K562 treated with DMSO at 1 percent for 48 hours (cell line): Measurements from ENCODE around the gene FUT2. TPM values are rescaled to one million over a fixed set of nuclear protein-coding genes. Genes with fewer than 3 reads are reported as not detected.

ENCODE experiments used
- total RNA-seq: library from RNA; unstranded; fragments of 300-600 nt; gene quantifications from 2 replicates; pipeline ENCODE4 v1.2.3, GENCODE V29; 2022; ENCODE audit warnings: low replicate concordance; ENCODE audit errors: extremely low read depth

The FUT2 gene
- total RNA-seq, result not detected in 2 replicates

GRCh38 chr19:48695743-48696352, at the start of gene FUT2:
Gene FUT2, plus strand, starts transcription at chr19:48695971. Its CDS starts 6,986 bp downstream, at chr19:48702957.

GRCh38 chr19:48646001-48646721, 49.6 kb upstream of the FUT2 start, which contains the start of gene CA11:
Gene CA11, minus strand, starts transcription at chr19:48646187. Its CDS starts 555 bp downstream, at chr19:48645632.

DNA sequence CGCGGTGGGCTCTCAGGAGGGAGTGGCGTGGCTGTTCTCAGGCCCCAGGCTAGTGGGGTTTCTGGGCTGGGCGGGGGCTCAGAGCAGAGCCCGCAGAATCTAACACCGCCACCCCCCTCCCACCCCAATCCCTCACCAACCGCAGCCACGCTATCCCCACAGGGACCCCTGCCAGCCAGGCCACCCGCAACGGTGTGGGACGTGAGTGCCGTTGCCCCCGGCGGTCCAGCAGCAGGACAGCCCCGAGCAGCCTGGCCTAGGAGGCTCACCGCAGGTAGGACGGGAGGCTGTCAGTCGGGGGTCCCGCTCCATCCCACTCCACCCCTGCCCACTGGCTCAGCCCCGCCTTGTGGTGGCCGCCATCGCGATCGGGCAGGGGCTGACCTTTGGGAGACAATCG, 22.8 kb upstream of the FUT2 start, which contains the start of gene NTN5:
Gene NTN5 (minus strand): TSS at position 24 of the 400 bp plus-strand sequence. CDS start 2,031 bp downstream, outside the sequence.

GRCh38 chr19:48719263-48720171, 23.7 kb downstream of the FUT2 start, which contains the start of gene MAMSTR:
Gene MAMSTR, minus strand, starts transcription at chr19:48719725. Its CDS starts 694 bp downstream, at chr19:48719031.

DNA sequence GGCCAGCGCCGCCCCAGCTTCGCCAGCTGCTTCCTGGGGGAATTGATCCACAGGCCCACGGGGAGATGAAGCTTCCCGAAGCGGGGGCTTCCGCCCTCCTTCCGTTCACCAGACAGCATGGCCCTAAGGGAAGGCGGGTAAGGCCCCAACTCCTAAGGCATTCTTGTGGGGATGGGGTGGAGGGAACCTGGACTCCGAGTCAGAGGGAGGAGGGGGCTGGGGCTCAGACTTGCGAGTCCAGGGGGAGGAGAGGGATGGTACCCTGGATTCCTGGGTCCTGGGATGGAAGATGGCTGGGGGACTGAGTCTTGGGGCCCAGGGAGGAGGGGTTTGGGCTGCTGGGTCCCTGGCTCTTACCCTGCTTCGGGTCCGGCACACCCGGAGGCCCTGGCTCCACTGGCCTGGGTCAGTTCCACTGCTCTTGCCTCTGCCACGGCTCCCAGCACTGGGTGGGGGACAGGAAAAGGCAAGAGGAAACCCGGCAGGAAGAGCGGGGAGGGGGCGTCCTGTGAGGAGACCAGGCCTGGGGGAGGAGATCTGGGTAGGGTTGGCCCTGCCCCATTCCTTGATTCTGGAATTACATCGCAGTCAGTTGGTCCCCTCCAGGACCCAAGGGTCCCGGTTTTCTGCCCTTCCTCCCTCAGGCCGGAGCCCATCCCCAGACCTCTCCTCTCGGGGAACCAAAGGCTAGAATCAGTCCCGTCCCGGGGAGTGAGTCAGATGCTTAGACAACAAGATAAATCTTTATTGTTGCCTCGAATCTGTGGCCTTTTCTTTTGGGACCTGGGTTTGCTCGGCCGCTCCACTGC, 44.6 kb downstream of the FUT2 start, which contains the start of gene RASIP1:
Gene RASIP1 (minus strand): TSS at position 447 of the 809 bp plus-strand sequence. CDS start 328 bp downstream, at position 119.

DNA sequence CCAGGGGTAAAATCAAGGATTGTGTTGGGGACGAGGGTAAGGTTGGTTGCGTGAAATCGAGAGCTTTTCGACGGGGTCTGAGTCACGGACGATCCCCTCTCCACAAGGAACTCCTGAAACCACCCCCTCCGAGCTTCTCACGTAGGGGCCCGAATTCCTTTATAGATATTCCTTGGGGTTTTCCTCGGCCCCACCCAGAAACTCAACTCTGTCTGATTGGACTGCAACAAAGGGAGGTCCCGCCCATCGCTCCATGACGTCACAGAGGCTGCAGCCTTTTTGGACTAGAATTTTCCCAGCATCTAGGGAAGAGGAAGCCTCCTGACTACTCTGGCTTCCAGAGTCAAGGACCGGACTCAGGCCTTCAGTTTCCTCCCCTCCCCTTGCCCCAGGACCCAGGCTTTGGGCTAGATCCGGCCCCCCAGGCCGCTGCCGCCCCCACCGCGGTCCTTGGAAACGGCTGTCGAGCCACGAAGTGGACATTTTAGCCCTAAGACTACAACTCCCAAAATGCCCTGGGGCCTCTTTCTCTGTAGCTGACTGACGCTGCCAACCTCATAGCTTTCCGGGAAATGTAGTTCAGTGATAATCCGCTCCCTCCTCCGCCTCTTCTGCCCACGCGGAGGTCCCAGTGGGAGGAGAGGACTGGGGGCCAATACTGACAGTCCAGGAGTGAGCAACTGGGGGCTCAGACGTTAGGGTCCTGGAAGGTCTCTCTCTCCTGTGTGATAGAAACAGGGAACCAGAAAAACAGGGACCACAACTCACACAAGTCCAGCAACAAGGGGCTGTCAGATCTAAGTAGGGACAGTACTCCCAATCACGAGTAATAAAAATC, 51.2 kb downstream of the FUT2 start, which contains the start of gene IZUMO1:
Gene IZUMO1 (minus strand): TSS at position 172 of the 838 bp plus-strand sequence. CDS start 1,050 bp downstream, outside the sequence.

GRCh38 chr19:48752496-48753365, 57.0 kb downstream of the FUT2 start, which contains the start of gene FUT1:
Gene FUT1, minus strand, starts transcription at chr19:48752641. Its CDS starts 1,360 bp downstream, at chr19:48751281.

DNA sequence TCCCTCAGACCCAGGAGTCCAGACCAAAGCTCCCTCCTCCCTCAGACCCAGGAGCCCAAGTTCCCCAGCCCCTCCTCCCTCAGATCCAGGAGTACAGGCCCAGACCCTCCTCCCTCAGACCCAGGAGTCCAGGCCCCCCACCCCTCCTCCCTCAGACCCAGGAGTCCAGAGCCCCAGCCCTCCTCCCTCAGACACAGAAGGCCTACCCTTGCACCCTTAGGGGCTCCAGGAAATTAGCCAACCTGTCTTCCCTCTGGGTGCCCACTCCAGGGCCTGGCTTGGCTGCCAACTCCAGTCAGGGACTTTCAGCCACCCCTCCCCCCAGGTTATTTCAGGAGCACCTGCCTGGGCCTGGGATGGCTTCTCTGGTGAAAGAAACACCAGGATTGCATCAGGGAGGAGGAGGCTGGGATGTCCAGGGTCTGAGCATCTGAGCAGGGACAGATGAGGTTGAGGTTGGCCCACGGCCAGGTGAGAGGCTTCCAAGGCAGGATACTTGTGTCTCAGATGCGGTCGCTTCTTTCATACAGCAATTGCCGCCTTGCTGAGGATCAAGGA, 59.4 kb downstream of the FUT2 start, which contains the start of gene FGF21:
Gene FGF21 (plus strand): TSS at position 441 of the 558 bp plus-strand sequence. CDS start 713 bp downstream, outside the sequence.

Other genes with a start within 250 kb of the FUT2 start
- gene GRWD1, start 250.0 kb upstream of the FUT2 start, total RNA-seq, result not detected in 2 replicates
- not detected in 2 replicates for gene KCNJ14, start 240.4 kb upstream of the FUT2 start, total RNA-seq
- 369 TPM in 1 of 2 replicates, not detected in the other for gene CYTH2, start 226.6 kb upstream of the FUT2 start, total RNA-seq
- not detected in 2 replicates for gene LMTK3, start 184.1 kb upstream of the FUT2 start, total RNA-seq
- gene SULT2B1, start 143.8 kb upstream of the FUT2 start, total RNA-seq, result not detected in 2 replicates
- not detected in 2 replicates for gene SPACA4, start 89.2 kb upstream of the FUT2 start, total RNA-seq
- gene FAM83E, start 80.9 kb upstream of the FUT2 start, total RNA-seq, result not detected in 2 replicates
- 1,825 and 4,740 TPM in 2 replicates for gene RPL18, start 76.8 kb upstream of the FUT2 start, total RNA-seq
- gene SPHK2, start 76.5 kb upstream of the FUT2 start, total RNA-seq, result not detected in 2 replicates
- gene DBP, start 58.6 kb upstream of the FUT2 start, total RNA-seq, result not detected in 2 replicates
- not detected in 2 replicates for gene CA11, start 49.8 kb upstream of the FUT2 start, total RNA-seq
- not detected in 2 replicates for gene NTN5, start 23.0 kb upstream of the FUT2 start, total RNA-seq
- not detected in 2 replicates for gene MAMSTR, start 23.8 kb downstream of the FUT2 start, total RNA-seq
- not detected in 2 replicates for gene RASIP1, start 44.6 kb downstream of the FUT2 start, total RNA-seq
- gene IZUMO1, start 50.9 kb downstream of the FUT2 start, total RNA-seq, result not detected in 2 replicates
- not detected in 2 replicates for gene FUT1, start 56.7 kb downstream of the FUT2 start, total RNA-seq
- gene FGF21, start 59.6 kb downstream of the FUT2 start, total RNA-seq, result not detected in 2 replicates
- not detected in 2 replicates for gene BCAT2, start 115.1 kb downstream of the FUT2 start, total RNA-seq
- not detected in 2 replicates for gene HSD17B14, start 140.5 kb downstream of the FUT2 start, total RNA-seq
- not detected in 2 replicates for gene PLEKHA4, start 172.6 kb downstream of the FUT2 start, total RNA-seq
- not detected in 2 replicates for gene PPP1R15A, start 176.4 kb downstream of the FUT2 start, total RNA-seq
- not detected in 2 replicates for gene TULP2, start 202.8 kb downstream of the FUT2 start, total RNA-seq
- gene NUCB1, start 204.3 kb downstream of the FUT2 start, total RNA-seq, result 924 and 1,522 TPM in 2 replicates
- gene DHDH, start 237.7 kb downstream of the FUT2 start, total RNA-seq, result not detected in 2 replicates